Lower leg skin (tissue), 4 donors: ENCODE measurements around the gene TOMM70. TPM values are rescaled to one million over a fixed set of nuclear protein-coding genes. Genes with fewer than 3 reads are reported as not detected.

ENCODE experiments used
- DNase-seq, 2 donors: peaks; one replicate each; pipeline ENCODE4 v3.0.0-alpha.2; 2019; ENCODE audit warnings: low spot score in 2 of 2
- H3K4me3 ChIP-seq: fragments of 200-600 bp; sonication (generic); 2 replicates; pipeline ENCODE4 v1.5.1; 2017; ENCODE audit warnings: mild to moderate bottlenecking, low read depth; ENCODE audit not compliant: poor library complexity, severe bottlenecking
- CTCF ChIP-seq, 3 donors: fragments of 450-650 bp; IDR thresholded peaks; one replicate each; pipeline ENCODE4 v1.5.1; 2016; ENCODE audit warnings: antibody characterized with exemption in 3 of 3, mild to moderate bottlenecking in 3 of 3, moderate library complexity in 2 of 3
- POLR2A ChIP-seq, 2 donors: fragments of 450-650 bp; IDR thresholded peaks; one replicate each; pipeline ENCODE4 v1.6.1; 2016 to 2017; ENCODE audit warnings: antibody characterized with exemption in 2 of 2, mild to moderate bottlenecking in 1 of 2, moderate library complexity in 1 of 2
- WGBS, 2 donors: methylation state at CpG; one replicate each; pipeline ENCODE4 v1.1.5; 2018; 5-methylcytosine and 5-hydroxymethylcytosine counted together
- intact Hi-C: fragments of 100-400 bp; cut with DNase I; formaldehyde crosslinking; loops from one replicate; pipeline ENCODE4 v1.15.0; 2023; ENCODE audit warnings: low total_unique reads
- total RNA-seq, 4 donors: library from RNA; depleted of rRNA; stranded (reverse); fragments of >200 nt; gene quantifications; one replicate each; pipeline ENCODE4 v1.1.0, GENCODE V29; 2016

TOMM70 gene
- total RNA-seq, 4 donors from 2014 or later, result 30.4 to 35.3 (median 33.5) TPM

GRCh38 chr3:100402256-100402655, 1.4 kb upstream of the TOMM70 start:
- intact Hi-C loops, result no loop called here
- H3K4me3 ChIP-seq, result peak overlapping the region; percentile 83
- TF ChIP-seq CTCF (IDR thresholded peaks at IDR 0.05) (no peak), POLR2A (IDR thresholded peaks at IDR 0.05) (no peak)
- WGBS, 2 donors, result 2 to 5% methylated on average over 2 of the region's 2 CpGs
- DNase-seq, result no peak

- 0 to 2% methylated on average over 23 of the region's 23 CpGs for WGBS, 2 donors
- DNase-seq, result peak in 1 of 2 donors; percentile 88
- intact Hi-C loops, result no loop called here
- no peak for TF ChIP-seq CTCF (IDR thresholded peaks at IDR 0.05)
- no peak for TF ChIP-seq POLR2A (IDR thresholded peaks at IDR 0.05)
- H3K4me3 ChIP-seq, result peak overlapping the region; percentile 83
Measured at GRCh38 chr3:100401674-100402041, 769 bp upstream of the TOMM70 start.

- intact Hi-C loops, result no loop called here
- no peak for TF ChIP-seq POLR2A (IDR thresholded peaks at IDR 0.05)
- TF ChIP-seq CTCF (IDR thresholded peaks at IDR 0.05), result no peak
- WGBS, 2 donors, result 0 to 2% methylated on average over 2 to 6 of the region's 22 CpGs
- H3K4me3 ChIP-seq, result peak overlapping the region; percentile 83
- DNase-seq, result peak; percentile 16 to 87
Measured at GRCh38 chr3:100400419-100400779, 490 bp downstream of the TOMM70 start.

DNA sequence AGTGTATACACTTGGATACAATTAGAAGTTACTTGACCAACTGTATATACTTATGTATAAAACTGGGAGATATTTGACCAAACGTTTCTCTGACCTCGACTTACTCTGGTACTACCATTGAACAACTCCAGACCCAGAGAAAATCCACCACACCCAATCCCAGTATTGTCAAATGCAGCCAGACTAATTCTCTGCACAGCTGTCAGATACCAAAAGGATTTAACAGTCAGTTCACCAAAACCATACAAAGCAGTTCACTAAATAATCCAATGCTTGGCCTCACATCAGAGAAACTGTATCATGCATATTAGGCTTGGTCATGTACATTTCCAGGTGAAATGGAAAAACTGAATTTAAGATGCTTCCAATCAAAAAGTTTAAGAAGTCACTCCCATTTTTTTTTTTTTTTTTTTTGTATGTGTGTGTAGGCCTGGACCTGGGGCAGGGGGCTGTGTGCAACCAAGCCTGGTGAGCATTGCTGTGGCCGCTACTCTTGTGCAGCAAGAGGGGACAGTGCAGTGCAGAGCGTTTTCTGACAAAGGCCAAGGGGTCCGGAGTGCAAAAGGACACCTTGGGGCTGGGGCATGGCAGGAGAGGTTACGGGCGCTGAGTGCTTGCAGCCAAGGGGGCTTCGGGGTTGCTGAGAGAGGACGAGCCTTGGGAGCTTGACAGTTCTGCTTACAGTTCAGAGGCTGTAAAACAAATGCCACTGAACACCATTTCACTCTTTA, 1.4 kb downstream of the TOMM70 start:
- 35 to 38% methylated on average over 9 of the region's 9 CpGs for WGBS, 2 donors

GRCh38 chr3:100396967-100397366, 3.9 kb downstream of the TOMM70 start:
- no peak for DNase-seq
- intact Hi-C loops, result loop anchor here (5.0 kb wide), 1 partner anchor 1415 kb away; no protein-coding TSS in a partner anchor
- no peak overlapping the region for H3K4me3 ChIP-seq
- WGBS, 2 donors, result 62 to 71% methylated on average over 2 of the region's 2 CpGs
- TF ChIP-seq POLR2A (IDR thresholded peaks at IDR 0.05), result no peak
- TF ChIP-seq CTCF (IDR thresholded peaks at IDR 0.05), result no peak

More for the DNA sequence above, 1.4 kb downstream of the TOMM70 start:
- no peak for TF ChIP-seq POLR2A (IDR thresholded peaks at IDR 0.05)
- no peak for TF ChIP-seq CTCF (IDR thresholded peaks at IDR 0.05)
- intact Hi-C loops, result loop anchor here (5.0 kb wide), 1 partner anchor 1413 kb away; no protein-coding TSS in a partner anchor
- DNase-seq, result no peak
- no peak overlapping the region for H3K4me3 ChIP-seq
